HCT116 (cell line): ENCODE data around the gene CLASP1. TPM values are rescaled to one million over a fixed set of nuclear protein-coding genes. Genes with fewer than 3 reads are reported as not detected.

Experiments used
- ATAC-seq: fragments of 200-7000 bp; cut with Tn5 transposase; 2 replicates; pipeline ENCODE4 v1.9.1; 2020; ENCODE audit warnings: mild to moderate bottlenecking, moderate library complexity
- BruUV-seq: library from RNA; stranded (reverse); fragments of 400-500 nt; replicated peaks from 2 replicates; lab custom pipeline; 2021; lab: Mats Ljungman, UMichigan
- CTCF ChIA-PET: fragments of 300-600 bp; sonication (Branson Sonifier 250); formaldehyde crosslinking; loops from one replicate; lab custom pipeline; 2021; ENCODE audit warnings: antibody characterized with exemption; lab: Charles Lee
- POLR2A ChIA-PET: fragments of 300-600, 350-600 bp; sonication (Branson Sonifier 250); formaldehyde crosslinking; loops from one replicate; lab custom pipeline; 2021; ENCODE audit warnings: antibody characterized with exemption; lab: Charles Lee
- RAD21 ChIA-PET, 2 experiments: fragments of 300-600 bp; sonication (Branson Sonifier 250); formaldehyde crosslinking; loops; one replicate each; lab custom pipeline; 2023; ENCODE audit warnings: low total read pairs in 2 of 2; ENCODE audit not compliant: uncharacterized antibody in 2 of 2, unreplicated experiment in 2 of 2, low non-redundant PET in 1 of 2; lab: Charles Lee
- DNase-seq: peaks from one replicate; pipeline ENCODE4 v3.0.0-alpha.2; 2010; ENCODE audit warnings: low read depth, low spot score
- H2AFZ ChIP-seq: fragments of 200-600 bp; shearing (Covaris generic), sonication (generic); 2 replicates; pipeline ENCODE4 v1.6.1; 2017; ENCODE audit warnings: low read depth, mixed run types, mixed read lengths, antibody characterized with exemption, low read length; ENCODE audit not compliant: poor library complexity, severe bottlenecking
- H3K27ac ChIP-seq: 2 replicates; pipeline ENCODE4 v1.5.1; 2012; ENCODE audit warnings: low read depth, low read length
- H3K27me3 ChIP-seq: fragments of 200-600 bp; sonication (generic); 2 replicates; pipeline ENCODE4 v1.6.1; 2016; ENCODE audit warnings: mixed run types, low read length, mixed read lengths; ENCODE audit not compliant: insufficient read depth
- H3K36me3 ChIP-seq, 2 experiments: fragments of 200-500 bp in 1 of 2; fragments of 200-600 bp in 1 of 2; sonication (Bioruptor generic) in 1 of 2; sonication (generic) in 1 of 2; 2 replicates each; pipeline versions ENCODE4 v1.5.1 to v1.6.1; 2014 to 2016; ENCODE audit warnings: low read length in 2 of 2, inconsistent platforms in 1 of 2, mixed read lengths in 1 of 2, mixed run types in 1 of 2; ENCODE audit not compliant: insufficient read depth in 2 of 2, control insufficient read depth in 1 of 2
- H3K4me1 ChIP-seq, 2 experiments: fragments of 200-600 bp in 1 of 2; sonication (generic) in 1 of 2; 2 replicates each; pipeline versions ENCODE4 v1.5.1 to v1.6.1; 2012 to 2017; ENCODE audit warnings: low read length in 2 of 2, inconsistent platforms in 1 of 2, mild to moderate bottlenecking in 1 of 2, mixed read lengths in 1 of 2, mixed run types in 1 of 2, moderate library complexity in 1 of 2; ENCODE audit not compliant: insufficient read depth in 2 of 2, control insufficient read depth in 1 of 2
- H3K4me2 ChIP-seq: fragments of 200-600 bp; sonication (generic); 2 replicates; pipeline ENCODE4 v1.6.1; 2017; ENCODE audit warnings: mixed run types, low read length, mixed read lengths
- H3K4me3 ChIP-seq, 2 experiments: fragments of 200-600 bp in 1 of 2; sonication (generic) in 1 of 2; replicated peaks in 1 of 2; 2 replicates each; pipeline ENCODE4 v1.5.1; 2011 to 2016; ENCODE audit warnings: low read length in 2 of 2, control low read depth in 1 of 2, low read depth in 1 of 2, mild to moderate bottlenecking in 1 of 2, mixed read lengths in 1 of 2, mixed run types in 1 of 2
- H3K79me2 ChIP-seq: fragments of 200-600 bp; sonication (generic); 2 replicates; pipeline ENCODE4 v1.6.1; 2017; ENCODE audit warnings: mild to moderate bottlenecking, mixed run types, low read length, moderate library complexity, mixed read lengths; ENCODE audit not compliant: insufficient read depth
- H3K9ac ChIP-seq: fragments of 200-600 bp; sonication (generic); 2 replicates; pipeline ENCODE4 v1.6.1; 2016; ENCODE audit warnings: low read length, mixed read lengths
- H3K9me2 ChIP-seq: fragments of 200-600 bp; sonication (generic), shearing (Covaris generic); 2 replicates; pipeline ENCODE4 v1.6.1; 2017; ENCODE audit warnings: mixed run types, mild to moderate bottlenecking, moderate library complexity; ENCODE audit not compliant: insufficient read depth
- H3K9me3 ChIP-seq, 2 experiments: fragments of 200-500 bp in 1 of 2; fragments of 200-600 bp in 1 of 2; sonication (Bioruptor generic) in 1 of 2; sonication (generic) in 1 of 2; 2 replicates each; pipeline ENCODE4 v1.6.1; 2014 to 2017; ENCODE audit warnings: low read length in 2 of 2, mixed read lengths in 2 of 2, inconsistent platforms in 1 of 2, low read depth in 1 of 2, mild to moderate bottlenecking in 1 of 2, mixed run types in 1 of 2, moderate library complexity in 1 of 2; ENCODE audit not compliant: control insufficient read depth in 1 of 2, insufficient read depth in 1 of 2
- H4K20me1 ChIP-seq: fragments of 200-600 bp; sonication (generic), shearing (Covaris generic); 2 replicates; pipeline ENCODE4 v1.6.1; 2017; ENCODE audit warnings: mixed run types, mild to moderate bottlenecking, moderate library complexity; ENCODE audit not compliant: insufficient read depth
- CTCF ChIP-seq, 3 experiments: fragments of 200-600 bp in 1 of 3; sonication (generic) in 1 of 3; IDR thresholded peaks in 2 of 3; conservative IDR thresholded peaks in 1 of 3; 2 replicates each; pipeline ENCODE4 v1.5.1; 2012 to 2017; ENCODE audit warnings: low read depth in 2 of 3, low read length in 2 of 3, antibody characterized with exemption in 1 of 3, borderline replicate concordance in 1 of 3, control low read depth in 1 of 3, mild to moderate bottlenecking in 1 of 3, mixed read lengths in 1 of 3, mixed run types in 1 of 3, moderate library complexity in 1 of 3; ENCODE audit not compliant: insufficient read depth in 1 of 3
- FOSL1 ChIP-seq: IDR thresholded peaks from 2 replicates; pipeline ENCODE4 v1.6.1; 2012; ENCODE audit warnings: low read depth
- POLR2AphosphoS5 ChIP-seq: IDR thresholded peaks from 2 replicates; pipeline ENCODE4 v1.6.1; 2011; ENCODE audit warnings: mild to moderate bottlenecking, low read depth, low read length, moderate library complexity
- SP1 ChIP-seq: IDR thresholded peaks from 2 replicates; pipeline ENCODE4 v1.6.1; 2012; ENCODE audit warnings: low read depth
- intact Hi-C: fragments of 100-400 bp; cut with micrococcal nuclease; formaldehyde crosslinking; loops from 2 replicates; pipeline ENCODE4 v1.10.0; 2022
- total RNA-seq: library from RNA; stranded (reverse); gene quantifications from one replicate; pipeline ENCODE4 v1.2.1, GENCODE V29; 2021; ENCODE audit not compliant: unreplicated experiment

Gene CLASP1
- total RNA-seq, 1 experiment from 2014 or later: 41.9 TPM

- RAD21 ChIA-PET: interaction anchor here in 1 of 2 experiments (0.6 kb wide), 1 partner anchor 102 kb away, joined by 3 read pairs; the partner anchor contains the start of gene NIFK
- peak; percentile 88 for ATAC-seq
- CTCF ChIA-PET: no interaction called here
- POLR2A ChIA-PET: interaction anchor here (1.1 to 1.2 kb wide), 2 partner anchors 15 to 560 kb away, joined by 3 read pairs; no protein-coding TSS in a partner anchor
- H3K79me2 ChIP-seq: peaks cover 68% of the 10 kb centered on the region
- intact Hi-C loops: no loop called here
- H3K27ac ChIP-seq: peak overlapping the region; percentile 57; the same call in 1 of the 2 replicates
- H3K4me3 ChIP-seq: peak overlapping the region in 1 of 2 experiments; percentile 18; a peak in 2 of 4 replicates
- no peak overlapping the region for H3K9ac ChIP-seq
- no peaks in the 10 kb centered on the region for H4K20me1 ChIP-seq
- H3K36me3 ChIP-seq: no peaks in the 10 kb centered on the region
- no peak overlapping the region for H2AFZ ChIP-seq
- H3K27me3 ChIP-seq: no peaks in the 10 kb centered on the region
- TF ChIP-seq CTCF (IDR thresholded peaks at IDR 0.05 in 2 of 3, conservative IDR thresholded peaks at IDR 0.05 in 1 of 3; ENCODE audit: borderline replicate concordance in 1 of 3, insufficient read depth in 1 of 3, low read depth in 2 of 3, low read length in 2 of 3) (no peak), POLR2AphosphoS5 (no peak), FOSL1 (peak; percentile 36; the same call in 1 of the 2 replicates), SP1 (peak; percentile 18; the same call in 1 of the 2 replicates)
- peak overlapping the region; percentile 59 for H3K4me2 ChIP-seq
- BruUV-seq: no TSS peak
- DNase-seq: peak; percentile 24
- H3K9me3 ChIP-seq: no peaks in the 10 kb centered on the region
- peaks cover 19 to 20% of the 10 kb centered on the region in 2 experiments for H3K4me1 ChIP-seq
- no peaks in the 10 kb centered on the region for H3K9me2 ChIP-seq
Observed at GRCh38 chr2:121634354-121635307, 14.6 kb downstream of the CLASP1 start.
